ENCODE measurements around the gene IQCH.

- TF ChIP-seq CTCF (conservative IDR thresholded peaks at IDR 0.05) (no peak), ZFX (IDR thresholded peaks at IDR 0.05) (no peak)
Measured at GRCh38 chr15:67274236-67274635, 19.6 kb downstream of the IQCH start.
